Body of pancreas (tissue), 4 donors: ENCODE measurements around the gene ASXL1.
"Not testable (repeated sequence)": the region's sequence is repeated elsewhere in the genome, so short reads cannot be mapped to it uniquely, and the experiment has no call there.

Experiments used
- CTCF ChIP-seq, 7 experiments: fragments of 450-650 bp in 4 of 7; fragments of 200-600 bp in 3 of 7; sonication (generic) in 3 of 7; IDR thresholded peaks; one replicate each; pipeline ENCODE4 v1.5.1; 2016 to 2019; ENCODE audit warnings: antibody characterized with exemption in 7 of 7
- POLR2A ChIP-seq, 3 donors: fragments of 450-650 bp; IDR thresholded peaks; one replicate each; pipeline ENCODE4 v1.6.1; 2016; ENCODE audit warnings: antibody characterized with exemption in 3 of 3, mild to moderate bottlenecking in 2 of 3

GRCh38 chr20:32341053-32341452, 17.1 kb upstream of the ASXL1 start:
- TF ChIP-seq POLR2A, CTCF (IDR thresholded peaks at IDR 0.05): not testable (repeated sequence)
